Omental fat pad (tissue), 4 donors: ENCODE measurements around the gene ARHGEF40. TPM values are rescaled to one million over a fixed set of nuclear protein-coding genes. Genes with fewer than 3 reads are reported as not detected.

Experiments used
- ATAC-seq: fragments of 150-250 bp; one replicate; pipeline ENCODE4 v1.9.1; 2016; ENCODE audit warnings: mild to moderate bottlenecking, moderate library complexity; ENCODE audit not compliant: low FRiP score
- DNase-seq: peaks from one replicate; pipeline ENCODE4 v3.0.0-alpha.2; 2019; ENCODE audit warnings: low spot score
- total RNA-seq, 4 donors: library from RNA; depleted of rRNA; stranded (reverse); fragments of >200 nt; gene quantifications; one replicate each; pipeline ENCODE4 v1.1.0, GENCODE V29; 2016
- TF ChIP-seq, protein P1 (sequence below), 3 donors: fragments of 450-650 bp; IDR thresholded peaks; one replicate each; pipeline ENCODE4 v1.5.1; 2016 to 2017; ENCODE audit warnings: antibody characterized with exemption in 3 of 3, mild to moderate bottlenecking in 3 of 3, moderate library complexity in 2 of 3

The ARHGEF40 gene
- total RNA-seq, 4 donors from 2014 or later: 30.0 to 91.3 (median 40.6) TPM

DNA sequence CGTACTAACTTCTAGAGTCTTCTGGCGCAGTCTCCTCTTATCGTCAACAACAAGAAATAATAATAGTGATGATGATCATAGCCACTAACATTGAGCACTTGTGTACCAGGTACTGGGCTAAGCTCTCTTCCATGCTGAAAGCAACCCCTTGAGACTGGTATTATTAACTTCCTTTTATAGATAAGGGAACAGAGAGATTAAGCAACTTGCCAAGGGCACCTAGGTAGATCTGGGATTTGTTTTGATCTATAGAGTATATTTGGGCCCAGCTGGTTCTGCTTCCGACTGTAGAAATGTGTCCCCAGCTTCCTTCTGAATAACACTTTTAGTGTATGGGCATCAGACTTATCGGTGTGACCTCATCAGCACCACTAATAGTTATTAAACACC lies 29.5 kb downstream of the ARHGEF40 start:
- ATAC-seq (no peak), DNase-seq (no peak)
- TF ChIP-seq, protein P1, sequence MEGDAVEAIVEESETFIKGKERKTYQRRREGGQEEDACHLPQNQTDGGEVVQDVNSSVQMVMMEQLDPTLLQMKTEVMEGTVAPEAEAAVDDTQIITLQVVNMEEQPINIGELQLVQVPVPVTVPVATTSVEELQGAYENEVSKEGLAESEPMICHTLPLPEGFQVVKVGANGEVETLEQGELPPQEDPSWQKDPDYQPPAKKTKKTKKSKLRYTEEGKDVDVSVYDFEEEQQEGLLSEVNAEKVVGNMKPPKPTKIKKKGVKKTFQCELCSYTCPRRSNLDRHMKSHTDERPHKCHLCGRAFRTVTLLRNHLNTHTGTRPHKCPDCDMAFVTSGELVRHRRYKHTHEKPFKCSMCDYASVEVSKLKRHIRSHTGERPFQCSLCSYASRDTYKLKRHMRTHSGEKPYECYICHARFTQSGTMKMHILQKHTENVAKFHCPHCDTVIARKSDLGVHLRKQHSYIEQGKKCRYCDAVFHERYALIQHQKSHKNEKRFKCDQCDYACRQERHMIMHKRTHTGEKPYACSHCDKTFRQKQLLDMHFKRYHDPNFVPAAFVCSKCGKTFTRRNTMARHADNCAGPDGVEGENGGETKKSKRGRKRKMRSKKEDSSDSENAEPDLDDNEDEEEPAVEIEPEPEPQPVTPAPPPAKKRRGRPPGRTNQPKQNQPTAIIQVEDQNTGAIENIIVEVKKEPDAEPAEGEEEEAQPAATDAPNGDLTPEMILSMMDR (IDR thresholded peaks at IDR 0.05): no peak

DNA sequence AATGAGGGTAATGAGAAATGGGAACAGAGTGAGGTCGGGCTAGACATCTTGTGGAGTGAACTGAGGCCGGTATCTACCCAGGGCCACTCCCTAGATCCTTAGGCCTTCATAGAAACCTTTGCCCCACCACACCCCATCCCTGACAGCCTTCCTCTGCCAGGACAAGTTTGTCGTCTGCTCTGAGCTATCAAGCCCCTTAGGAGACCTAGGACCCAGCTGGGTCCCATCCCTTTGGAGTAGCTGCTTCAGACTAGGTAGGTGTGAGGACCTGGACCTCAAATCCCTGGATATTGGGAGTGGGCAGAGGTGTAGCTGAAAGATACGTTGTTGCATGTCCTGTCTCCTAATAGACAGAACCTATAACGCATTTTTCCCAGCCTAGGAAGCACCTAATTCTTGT lies 30.8 kb downstream of the ARHGEF40 start, which contains the start of gene TMEM253:
TMEM253 (plus strand) TSS at position 136 of the 400 bp plus-strand sequence. CDS start 278 bp downstream, outside the sequence.
- ATAC-seq (no peak), DNase-seq (no peak)
- TF ChIP-seq, protein P1 (IDR thresholded peaks at IDR 0.05): no peak

DNA sequence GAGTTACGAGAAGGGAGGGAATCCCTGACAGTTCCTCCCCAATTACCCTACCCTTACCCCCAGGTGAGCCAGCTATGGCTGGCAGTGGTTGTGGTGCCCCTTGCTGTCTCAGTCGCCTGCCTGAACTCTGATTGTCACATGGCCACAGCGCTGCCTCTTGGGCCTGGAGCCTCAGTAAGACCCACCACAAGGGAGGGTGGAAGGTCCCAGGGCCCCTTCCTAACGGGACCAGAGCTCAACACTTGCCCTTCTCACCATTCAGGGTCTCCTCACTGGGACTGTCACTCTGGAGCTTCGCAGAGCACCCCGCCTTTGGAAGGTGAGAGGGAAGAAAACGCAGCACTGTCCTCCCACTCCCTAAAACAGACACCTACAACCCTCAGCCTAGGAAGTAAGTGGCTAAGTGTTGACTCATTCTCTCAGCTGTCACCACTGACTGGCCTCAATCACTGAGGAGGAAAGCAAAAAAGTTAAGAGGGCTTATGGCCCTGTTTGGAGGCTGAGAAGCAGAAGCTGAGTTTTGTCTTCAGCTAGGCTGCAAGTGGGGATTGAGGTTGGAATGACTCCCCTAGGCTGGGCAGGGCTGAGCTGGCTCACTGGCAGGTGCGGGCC lies 31.8 kb downstream of the ARHGEF40 start:
- DNase-seq (no peak), ATAC-seq (no peak)
- TF ChIP-seq, protein P1 (IDR thresholded peaks at IDR 0.05): no peak

DNA sequence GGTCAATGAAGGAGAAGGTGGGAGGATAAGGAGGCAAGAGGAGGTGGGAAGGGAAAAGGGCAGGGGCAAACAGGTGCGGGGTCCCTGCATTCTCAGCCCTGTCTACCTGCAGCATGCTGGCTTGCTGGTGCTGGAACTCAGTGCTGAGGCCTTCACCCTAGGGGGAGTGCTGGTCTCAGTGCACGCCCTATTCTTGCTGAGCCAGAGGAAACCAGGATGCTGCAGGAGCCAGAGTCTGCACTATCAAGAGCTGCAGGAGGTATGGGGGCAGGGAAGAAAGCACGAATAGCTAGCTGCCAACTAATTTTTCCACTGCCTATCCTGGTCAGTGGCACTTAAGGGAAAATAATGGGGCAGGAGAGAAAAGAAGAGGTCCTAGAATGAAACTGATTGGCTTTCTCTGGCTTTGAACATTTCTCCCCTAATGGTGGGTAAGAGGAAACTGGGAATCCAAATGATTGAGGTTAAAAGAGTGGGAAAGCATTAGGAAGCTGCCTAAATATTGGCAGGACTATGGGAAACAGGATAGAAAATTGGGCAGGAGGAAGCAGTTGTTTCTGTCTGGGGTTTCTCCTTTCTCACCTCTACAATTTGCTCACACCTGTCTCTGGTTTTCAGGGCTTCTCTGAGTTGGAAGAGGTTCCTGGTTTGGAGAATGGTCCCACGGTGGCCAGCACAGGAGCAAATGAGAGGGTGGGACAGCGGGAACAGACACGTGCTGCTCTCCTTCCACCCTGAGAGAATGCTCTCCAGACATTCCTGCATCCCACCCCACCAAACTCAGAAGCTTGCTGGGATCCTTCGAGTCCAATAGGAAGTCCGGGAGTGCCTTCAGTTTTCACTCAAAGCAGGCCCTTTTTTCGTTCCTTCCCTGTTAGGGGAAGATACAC lies 32.7 kb downstream of the ARHGEF40 start:
- ATAC-seq (no peak), DNase-seq (no peak)
- TF ChIP-seq, protein P1 (IDR thresholded peaks at IDR 0.05): no peak

DNA sequence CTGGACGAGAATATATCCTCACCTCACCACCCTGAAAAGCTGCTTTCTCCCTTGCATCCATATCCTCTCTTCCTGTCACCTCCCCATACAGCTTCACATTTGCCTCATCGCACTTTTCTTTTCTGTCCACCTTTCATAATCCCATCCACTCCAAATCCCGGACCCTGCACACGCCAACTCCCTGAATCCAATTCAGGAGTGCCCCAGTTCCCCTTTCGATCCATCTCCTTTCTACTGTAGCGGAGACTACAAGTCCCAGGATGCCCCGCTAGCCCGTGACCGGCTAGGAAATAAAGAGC lies 33.3 kb downstream of the ARHGEF40 start:
- no peak for ATAC-seq
- TF ChIP-seq, protein P1 (IDR thresholded peaks at IDR 0.05): no peak
- no peak for DNase-seq

DNA sequence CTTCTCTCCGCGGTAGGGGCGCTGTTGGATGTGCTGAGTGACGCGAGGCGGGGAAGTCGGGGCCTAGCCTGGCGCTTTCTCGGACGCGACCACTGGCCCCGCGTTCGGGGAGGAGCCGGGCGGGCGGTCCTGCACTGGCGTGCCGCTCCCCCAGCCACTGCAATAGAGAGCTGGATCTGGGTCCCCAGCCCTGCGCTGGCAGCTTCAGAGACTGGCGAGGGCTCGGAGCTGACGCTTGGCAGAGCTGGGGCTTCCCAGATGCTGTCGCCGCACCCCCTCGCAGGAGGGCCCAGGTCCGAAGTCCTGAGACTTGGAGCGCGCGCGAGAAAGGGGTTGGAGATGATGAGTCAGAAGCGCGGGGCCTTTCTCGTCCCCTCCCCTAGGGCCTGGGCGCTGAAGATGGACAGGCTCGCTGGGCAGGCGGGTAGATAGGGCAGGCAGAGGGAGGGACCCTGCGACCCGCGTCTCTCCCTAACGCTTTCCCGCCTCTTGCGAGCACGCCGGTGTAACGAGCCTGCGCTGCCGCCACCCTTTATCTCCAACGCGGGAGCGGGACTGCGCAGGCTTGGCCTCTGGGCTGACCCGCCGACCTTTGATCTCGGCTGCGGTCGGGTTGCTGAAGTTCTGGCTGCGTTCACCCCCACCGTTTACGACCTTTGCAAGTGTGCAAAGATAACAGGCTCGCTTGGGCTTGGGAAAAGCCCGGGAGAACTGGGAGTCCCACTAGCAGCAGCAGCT lies 33.8 kb downstream of the ARHGEF40 start:
- peak; percentile 94 for ATAC-seq
- TF ChIP-seq, protein P1 (IDR thresholded peaks at IDR 0.05): peak in 1 of 3 donors; percentile 67
- peak; percentile 88 for DNase-seq
